NCI-H146 treated with DMSO at 0.1 percent for 48 hours (cell line): Measurements from ENCODE around the gene BMPR2.
A peak's percentile ranks its signal among the peaks of the same experiment; 100 is the strongest.
"Not testable (repeated sequence)": the region's sequence is repeated elsewhere in the genome, so short reads cannot be mapped to it uniquely, and the experiment has no call there.

ENCODE experiments used
- DNase-seq: peaks from one replicate; lab custom pipeline; 2025; ENCODE audit not compliant: unreplicated experiment; lab: John Stamatoyannopoulos, UW

BMPR2 gene

GRCh38 chr2:202375609-202376408 lies at the start of gene BMPR2:
BMPR2 (plus strand) TSS chr2:202376327; CDS start chr2:202377475, 1,148 bp downstream.
- DNase-seq = peak; percentile 88

- DNase-seq = no peak
These were observed 48.3 kb upstream of the BMPR2 start for GRCh38 chr2:202327858-202328257.

GRCh38 chr2:202335791-202336467 lies 40.2 kb upstream of the BMPR2 start:
- no peak for DNase-seq

- DNase-seq = no peak
These were observed 39.0 kb upstream of the BMPR2 start for GRCh38 chr2:202337151-202337550.

- no peak for DNase-seq
These were observed 38.3 kb upstream of the BMPR2 start for GRCh38 chr2:202337706-202338346.

- no peak for DNase-seq
These were observed 36.9 kb upstream of the BMPR2 start for GRCh38 chr2:202339071-202339870.

GRCh38 chr2:202344178-202344577 lies 31.9 kb upstream of the BMPR2 start:
- DNase-seq = no peak

GRCh38 chr2:202346180-202346579 lies 29.9 kb upstream of the BMPR2 start:
- no peak for DNase-seq

GRCh38 chr2:202353430-202353829 lies 22.7 kb upstream of the BMPR2 start:
- no peak for DNase-seq

GRCh38 chr2:202355993-202356505 lies 20.1 kb upstream of the BMPR2 start:
- no peak for DNase-seq

GRCh38 chr2:202358924-202359323 lies 17.2 kb upstream of the BMPR2 start:
- DNase-seq = not testable (repeated sequence)

- no peak for DNase-seq
These were observed 15.5 kb upstream of the BMPR2 start for GRCh38 chr2:202360646-202361045.

GRCh38 chr2:202361108-202361507 lies 15.0 kb upstream of the BMPR2 start:
- DNase-seq = no peak

GRCh38 chr2:202373490-202373889 lies 2.6 kb upstream of the BMPR2 start:
- no peak for DNase-seq

- not testable (repeated sequence) for DNase-seq
These were observed 1.7 kb upstream of the BMPR2 start for GRCh38 chr2:202374383-202374782.

GRCh38 chr2:202375033-202375608 lies 1.0 kb upstream of the BMPR2 start:
- peak; percentile 35 for DNase-seq

GRCh38 chr2:202376460-202377206 lies 506 bp downstream of the BMPR2 start:
- DNase-seq = peak; percentile 15

GRCh38 chr2:202377207-202377761 lies 1.2 kb downstream of the BMPR2 start:
- no peak for DNase-seq

- DNase-seq = peak; percentile 6
These were observed 1.9 kb downstream of the BMPR2 start for GRCh38 chr2:202378001-202378400.
